Measurements from ENCODE around the gene OR2K2.

DNA sequence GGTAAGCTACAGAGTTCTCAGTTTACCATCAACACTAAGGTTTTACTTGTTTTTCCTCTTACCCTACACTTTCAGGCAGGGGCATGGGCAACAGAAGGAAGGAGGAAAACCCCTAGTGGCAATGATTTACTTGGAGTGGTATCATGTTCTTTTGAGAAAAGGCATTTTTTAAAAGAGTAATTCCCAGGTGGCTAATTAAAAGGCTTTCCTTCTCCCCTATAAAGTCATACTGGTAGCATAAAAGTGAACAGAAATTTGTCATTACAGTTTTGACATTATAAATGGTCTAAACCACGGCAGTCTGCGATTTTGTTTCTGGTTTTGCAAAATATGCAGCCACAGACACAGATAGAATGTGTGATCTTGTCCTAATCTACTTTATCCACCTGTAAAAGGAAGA lies 30.9 kb upstream of the OR2K2 start:
- TF ChIP-seq, protein P1, sequence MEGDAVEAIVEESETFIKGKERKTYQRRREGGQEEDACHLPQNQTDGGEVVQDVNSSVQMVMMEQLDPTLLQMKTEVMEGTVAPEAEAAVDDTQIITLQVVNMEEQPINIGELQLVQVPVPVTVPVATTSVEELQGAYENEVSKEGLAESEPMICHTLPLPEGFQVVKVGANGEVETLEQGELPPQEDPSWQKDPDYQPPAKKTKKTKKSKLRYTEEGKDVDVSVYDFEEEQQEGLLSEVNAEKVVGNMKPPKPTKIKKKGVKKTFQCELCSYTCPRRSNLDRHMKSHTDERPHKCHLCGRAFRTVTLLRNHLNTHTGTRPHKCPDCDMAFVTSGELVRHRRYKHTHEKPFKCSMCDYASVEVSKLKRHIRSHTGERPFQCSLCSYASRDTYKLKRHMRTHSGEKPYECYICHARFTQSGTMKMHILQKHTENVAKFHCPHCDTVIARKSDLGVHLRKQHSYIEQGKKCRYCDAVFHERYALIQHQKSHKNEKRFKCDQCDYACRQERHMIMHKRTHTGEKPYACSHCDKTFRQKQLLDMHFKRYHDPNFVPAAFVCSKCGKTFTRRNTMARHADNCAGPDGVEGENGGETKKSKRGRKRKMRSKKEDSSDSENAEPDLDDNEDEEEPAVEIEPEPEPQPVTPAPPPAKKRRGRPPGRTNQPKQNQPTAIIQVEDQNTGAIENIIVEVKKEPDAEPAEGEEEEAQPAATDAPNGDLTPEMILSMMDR (IDR thresholded peaks at IDR 0.05), result no peak
- no peak for TF ChIP-seq EZH2 (IDR thresholded peaks at IDR 0.05; ENCODE audit: borderline replicate concordance, insufficient read depth, low read depth, low read length, poor library complexity, severe bottlenecking)
